ENCODE results near the gene CORO2B.

GRCh38 chr15:68616397-68616796 is 37.6 kb downstream of the CORO2B start:
- TF ChIP-seq EZH2 (IDR thresholded peaks at IDR 0.05; ENCODE audit: borderline replicate concordance, insufficient read depth, low read length, poor library complexity, severe bottlenecking) (no peak), CTCF (IDR thresholded peaks at IDR 0.05; ENCODE audit: poor library complexity, severe bottlenecking) (no peak), POLR2AphosphoS5 (IDR thresholded peaks at IDR 0.05) (no peak), REST (IDR thresholded peaks at IDR 0.05; ENCODE audit: borderline replicate concordance) (no peak)

Measured in neural cell (in vitro differentiated cells).